Endothelial cell of umbilical vein (primary cell): Measurements from ENCODE around the gene ICA1L. TPM values are rescaled to one million over a fixed set of nuclear protein-coding genes. Genes with fewer than 3 reads are reported as not detected.

Experiments
- BruUV-seq: library from RNA; stranded (reverse); fragments of 400-500 nt; replicated peaks from 2 replicates; lab custom pipeline; 2021; lab: Mats Ljungman, UMichigan
- CTCF ChIA-PET: fragments of 300-600, 350-600 bp; sonication (Branson Sonifier 250); formaldehyde crosslinking; loops from one replicate; lab custom pipeline; 2021; ENCODE audit warnings: antibody characterized with exemption, inconsistent platforms; lab: Charles Lee
- POLR2A ChIA-PET: fragments of 300-600, 350-600 bp; sonication (Branson Sonifier 250); formaldehyde crosslinking; loops from one replicate; lab custom pipeline; 2021; ENCODE audit warnings: antibody characterized with exemption, inconsistent platforms; lab: Charles Lee
- DNase-seq: peaks from one replicate; pipeline ENCODE4 v3.0.0-alpha.2; 2011; ENCODE audit warnings: low read depth, low spot score
- FAIRE-seq: peaks from 2 replicates; lab custom pipeline; 2011; peaks lifted over from hg19 to GRCh38; lab: Jason Lieb, UNC
- H2AFZ ChIP-seq: 2 replicates; pipeline ENCODE4 v1.6.0; 2012; ENCODE audit warnings: low read depth, low read length, control low read depth, inconsistent platforms
- H3K27ac ChIP-seq: 2 replicates; pipeline ENCODE4 v1.5.1; 2011; ENCODE audit warnings: low read depth, mild to moderate bottlenecking, control low read depth, low read length, moderate library complexity; ENCODE audit not compliant: insufficient read depth
- H3K27me3 ChIP-seq, 2 experiments: 2 replicates each; pipeline versions ENCODE4 v1.6.0 to v1.6.1; 2011; ENCODE audit warnings: low read length in 2 of 2, mixed read lengths in 1 of 2; ENCODE audit not compliant: control insufficient read depth in 2 of 2, insufficient read depth in 2 of 2
- H3K36me3 ChIP-seq, 2 experiments: 2 replicates in 1 of 2; 3 replicates in 1 of 2; pipeline ENCODE4 v1.5.1; 2011; ENCODE audit warnings: low read length in 2 of 2, mild to moderate bottlenecking in 1 of 2, moderate library complexity in 1 of 2; ENCODE audit not compliant: control insufficient read depth in 2 of 2, insufficient read depth in 2 of 2; ENCODE audit errors: extremely low read depth in 1 of 2
- H3K4me1 ChIP-seq: 3 replicates; pipeline ENCODE4 v1.5.1; 2011; ENCODE audit warnings: mild to moderate bottlenecking, low read length; ENCODE audit not compliant: control insufficient read depth, insufficient read depth; ENCODE audit errors: extremely low read depth
- H3K4me2 ChIP-seq: 2 replicates; pipeline ENCODE4 v1.6.1; 2011; ENCODE audit warnings: low read length, control low read depth, mixed read lengths; ENCODE audit not compliant: insufficient read depth
- H3K4me3 ChIP-seq, 3 experiments: fragments of 200-600 bp in 1 of 3; sonication (generic), shearing (Covaris generic) in 1 of 3; replicated peaks in 1 of 3; 2 replicates each; pipeline ENCODE4 v1.5.1; 2011 to 2016; ENCODE audit warnings: control low read depth in 3 of 3, low read length in 3 of 3, mild to moderate bottlenecking in 2 of 3, inconsistent platforms in 1 of 3, low read depth in 1 of 3, moderate library complexity in 1 of 3; ENCODE audit not compliant: insufficient read depth in 1 of 3
- H3K79me2 ChIP-seq: 2 replicates; pipeline ENCODE4 v1.6.0; 2012; ENCODE audit warnings: low read length, inconsistent platforms; ENCODE audit not compliant: control insufficient read depth, insufficient read depth
- H3K9ac ChIP-seq: replicated peaks from 2 replicates; pipeline ENCODE3; 2011; ENCODE audit warnings: low read length, control low read depth; ENCODE audit not compliant: insufficient read depth; ENCODE audit errors: extremely low read depth
- H3K9me1 ChIP-seq: replicated peaks from 3 replicates; pipeline ENCODE4 v1.6.0; 2011; ENCODE audit warnings: mild to moderate bottlenecking, low read length; ENCODE audit not compliant: control insufficient read depth, insufficient read depth; ENCODE audit errors: extremely low read depth
- H3K9me3 ChIP-seq: replicated peaks from 2 replicates; pipeline ENCODE4 v1.5.1; 2012; ENCODE audit warnings: low read length, inconsistent platforms; ENCODE audit not compliant: control insufficient read depth, insufficient read depth
- H4K20me1 ChIP-seq: replicated peaks from 2 replicates; pipeline ENCODE3; 2011; ENCODE audit warnings: mild to moderate bottlenecking, low read length; ENCODE audit not compliant: control insufficient read depth, insufficient read depth; ENCODE audit errors: extremely low read depth
- CTCF ChIP-seq, 2 donors: IDR thresholded peaks; 1 replicate in 1 of 2; 2 replicates in 1 of 2; pipeline ENCODE4 v1.5.1; 2011; ENCODE audit warnings: low read length in 2 of 2, mild to moderate bottlenecking in 2 of 2, moderate library complexity in 2 of 2, control low read depth in 1 of 2, inconsistent platforms in 1 of 2, low read depth in 1 of 2; ENCODE audit not compliant: insufficient read depth in 1 of 2; ENCODE audit errors: extremely low read depth in 1 of 2
- EZH2 ChIP-seq: IDR thresholded peaks from 2 replicates; pipeline ENCODE4 v1.6.1; 2012; ENCODE audit warnings: borderline replicate concordance, low read depth, mild to moderate bottlenecking, moderate library complexity, low read length, inconsistent platforms; ENCODE audit not compliant: severe bottlenecking
- FOS ChIP-seq: IDR thresholded peaks from 2 replicates; pipeline ENCODE4 v1.6.1; 2011; ENCODE audit warnings: mild to moderate bottlenecking, low read length, moderate library complexity, borderline replicate concordance; ENCODE audit not compliant: insufficient read depth
- GATA2 ChIP-seq: IDR thresholded peaks from 2 replicates; pipeline ENCODE4 v1.7.0; 2011; ENCODE audit warnings: low read depth, mild to moderate bottlenecking, moderate library complexity, mixed read lengths, low read length; ENCODE audit not compliant: insufficient read length, insufficient read depth
- JUN ChIP-seq: IDR thresholded peaks from 2 replicates; pipeline ENCODE4 v1.6.1; 2011; ENCODE audit warnings: borderline replicate concordance, low read depth; ENCODE audit not compliant: insufficient read length, insufficient read depth
- MAX ChIP-seq: IDR thresholded peaks from 2 replicates; pipeline ENCODE4 v1.6.1; 2011; ENCODE audit not compliant: insufficient read depth, insufficient read length
- MYC ChIP-seq: IDR thresholded peaks from one replicate; pipeline ENCODE4 v1.6.1; 2011; ENCODE audit warnings: mild to moderate bottlenecking, low read depth, low read length
- POLR2A ChIP-seq: IDR thresholded peaks from 2 replicates; pipeline ENCODE4 v1.6.1; 2012; ENCODE audit warnings: low read depth, mild to moderate bottlenecking, control low read depth, low read length
- POLR2AphosphoS5 ChIP-seq: IDR thresholded peaks from 2 replicates; pipeline ENCODE4 v1.6.1; 2012; ENCODE audit warnings: low read depth, mild to moderate bottlenecking, control low read depth, low read length, moderate library complexity; ENCODE audit not compliant: insufficient read depth
- dilution Hi-C: fragments of 300-500 bp; cut with MboI; formaldehyde crosslinking; loops from one replicate; pipeline ENCODE4 v1.15.0; 2019; ENCODE audit warnings: low sequenced_read_pairs; ENCODE audit not compliant: extremely low pct_ligation_motif_present
- intact Hi-C: fragments of 100-400 bp; cut with micrococcal nuclease; formaldehyde crosslinking; loops from one replicate; pipeline ENCODE4 v1.10.0; 2022
- polyA plus RNA-seq, 4 experiments: library from polyadenylated mRNA; depleted of rRNA in 3 of 4; stranded (reverse) in 3 of 4; unstranded in 1 of 4; fragments of >200 nt; gene quantifications; 2 replicates each; pipeline versions ENCODE4 v1.2.1 to v1.2.3, GENCODE V29; 2011 to 2012; ENCODE audit warnings: missing spikeins in 1 of 4
- total RNA-seq: library from RNA; stranded (reverse); gene quantifications from 2 replicates; pipeline ENCODE4 v1.2.3, GENCODE V29; 2021

ICA1L gene
- total and polyA plus RNA-seq, 2 donors (not counting 3 experiments of a cell fraction or from before 2014, with no cell fraction given), result 1.6 to 3.7 TPM

GRCh38 chr2:202723746-202724145 lies 147.8 kb downstream of the ICA1L start:
- CTCF ChIA-PET, result interaction anchor here (1.2 kb wide), 1 partner anchor 11 kb away, joined by 4 read pairs; no protein-coding TSS in a partner anchor
- BruUV-seq, result no TSS peak
- Histone ChIP-seq H3K79me2 (no peaks in the 10 kb centered on the region), H3K4me1 (no peaks in the 10 kb centered on the region), H4K20me1 (no peaks in the 10 kb centered on the region), H3K27ac (no peak overlapping the region), H3K4me2 (no peak overlapping the region), H3K4me3 (no peak overlapping the region), H3K36me3 (no peaks in the 10 kb centered on the region), H2AFZ (no peak overlapping the region), H3K9ac (no peak overlapping the region), H3K9me3 (no peaks in the 10 kb centered on the region), H3K27me3 (no peaks in the 10 kb centered on the region), H3K9me1 (no peaks in the 10 kb centered on the region)
- no peak for FAIRE-seq
- no peak for DNase-seq
- dilution Hi-C loops, result no loop called here
- TF ChIP-seq GATA2, result no peak
- no peak for TF ChIP-seq JUN
- no peak for TF ChIP-seq POLR2AphosphoS5
- no peak for TF ChIP-seq EZH2
- no peak for TF ChIP-seq CTCF (IDR thresholded peaks at IDR 0.05; ENCODE audit: extremely low read depth in 1 of 2, insufficient read depth in 1 of 2, low read depth in 1 of 2, low read length in 2 of 2)
- no peak for TF ChIP-seq FOS
- no peak for TF ChIP-seq MYC
- TF ChIP-seq POLR2A, result no peak
- TF ChIP-seq MAX, result no peak
- intact Hi-C loops, result no loop called here
- POLR2A ChIA-PET, result no interaction called here

Other genes starting within 250 kb of the ICA1L start
- gene FAM117B, start 236.8 kb downstream of the ICA1L start, total RNA-seq, result 5.7 and 7.0 TPM in 2 replicates
- 1.1 and 1.3 TPM in 2 replicates for gene FAM117B, start 236.8 kb downstream of the ICA1L start, polyA plus RNA-seq
- gene WDR12, start 39.9 kb upstream of the ICA1L start, total RNA-seq, result 65.6 and 67.1 TPM in 2 replicates
- gene WDR12, start 39.9 kb upstream of the ICA1L start, polyA plus RNA-seq, result 5.6 and 8.5 TPM in 2 replicates
- gene CARF, start 40.5 kb upstream of the ICA1L start, total RNA-seq, result 3.2 and 3.7 TPM in 2 replicates
- 1.0 and 1.6 TPM in 2 replicates for gene CARF, start 40.5 kb upstream of the ICA1L start, polyA plus RNA-seq
- gene NBEAL1, start 143.1 kb upstream of the ICA1L start, total RNA-seq, result 23.3 and 23.4 TPM in 2 replicates
- 1.4 and 2.1 TPM in 2 replicates for gene NBEAL1, start 143.1 kb upstream of the ICA1L start, polyA plus RNA-seq